Stimulated activated memory B cell treated with anti-CD40 and anti-IgM and Interleukin-4, amounts not matched to agents 10 μg/mL and 1 μg/mL and 100 μg/mL, for 72 hours (primary cell): Measurements from ENCODE around the gene BZW2.
"Not testable (repeated sequence)": the region's sequence is repeated elsewhere in the genome, so short reads cannot be mapped to it uniquely, and the experiment has no call there.

Experiments used
- ATAC-seq: fragments of 150-1000 bp; cut with Tn5 transposase; 2 replicates; pipeline ENCODE4 v1.10.0; 2021
- H3K27ac Mint-ChIP-seq: one replicate; pipeline ENCODE4 v1.8.0; 2022; ENCODE audit warnings: mild to moderate bottlenecking, mixed read lengths
- H3K27me3 Mint-ChIP-seq: one replicate; pipeline ENCODE4 v1.8.0; 2022; ENCODE audit warnings: mixed read lengths
- H3K36me3 Mint-ChIP-seq: one replicate; pipeline ENCODE4 v1.8.0; 2022; ENCODE audit warnings: mixed read lengths
- H3K4me1 Mint-ChIP-seq: one replicate; pipeline ENCODE4 v1.8.0; 2022; ENCODE audit warnings: mixed read lengths
- H3K4me3 Mint-ChIP-seq: one replicate; pipeline ENCODE4 v1.8.0; 2022; ENCODE audit warnings: mild to moderate bottlenecking, moderate library complexity, mixed read lengths
- H3K9me3 Mint-ChIP-seq: one replicate; pipeline ENCODE4 v1.8.0; 2022; ENCODE audit warnings: mixed read lengths

The BZW2 gene

DNA sequence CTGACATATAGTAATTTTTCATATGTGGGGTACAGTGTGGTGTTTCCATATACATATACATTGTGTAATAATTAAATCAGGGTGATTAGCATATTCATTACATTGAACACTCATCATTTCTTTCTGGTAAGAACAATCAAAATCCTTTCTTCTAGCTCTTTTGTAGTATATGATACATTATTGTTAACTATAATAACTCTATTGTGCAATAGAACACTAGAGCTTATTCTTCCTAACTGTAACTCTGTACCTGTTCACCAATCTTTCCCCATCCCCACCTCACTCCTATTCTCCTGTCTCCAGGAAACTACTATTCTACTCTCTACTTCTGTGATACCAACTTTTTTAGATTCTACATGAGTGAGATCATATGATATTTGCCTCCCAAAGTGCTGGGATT, 9.4 kb downstream of the BZW2 start:
- no peak overlapping the region for H3K27ac Mint-ChIP-seq
- no peaks in the 10 kb centered on the region for H3K9me3 Mint-ChIP-seq
- no peaks in the 10 kb centered on the region for H3K27me3 Mint-ChIP-seq
- H3K4me3 Mint-ChIP-seq = no peak overlapping the region
- ATAC-seq = no peak
- H3K36me3 Mint-ChIP-seq = peaks cover 25% of the 10 kb centered on the region
- peaks cover 41% of the 10 kb centered on the region for H3K4me1 Mint-ChIP-seq

DNA sequence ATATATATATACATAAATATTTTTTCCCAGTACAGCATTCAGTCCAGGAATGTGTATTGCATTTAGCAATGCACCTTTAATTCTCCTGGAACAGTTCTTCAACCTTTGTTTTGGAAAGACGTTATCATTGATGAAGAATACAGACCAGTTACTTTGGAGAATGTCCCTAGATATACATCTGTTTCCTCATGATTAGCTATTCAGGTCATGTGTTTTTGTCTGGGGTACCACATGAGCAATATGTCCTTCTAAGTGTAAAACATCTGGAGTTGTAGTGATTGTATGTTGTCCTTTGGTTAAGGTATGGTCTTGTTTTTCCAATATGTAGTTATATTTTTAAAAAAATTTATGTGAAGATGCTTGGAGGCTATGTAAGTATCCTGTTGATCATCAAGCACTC, 10.2 kb downstream of the BZW2 start:
- H3K4me1 Mint-ChIP-seq = peaks cover 42% of the 10 kb centered on the region
- H3K36me3 Mint-ChIP-seq = peaks cover 25% of the 10 kb centered on the region
- no peaks in the 10 kb centered on the region for H3K27me3 Mint-ChIP-seq
- no peak overlapping the region for H3K27ac Mint-ChIP-seq
- H3K4me3 Mint-ChIP-seq = no peak overlapping the region
- no peaks in the 10 kb centered on the region for H3K9me3 Mint-ChIP-seq
- ATAC-seq = no peak

DNA sequence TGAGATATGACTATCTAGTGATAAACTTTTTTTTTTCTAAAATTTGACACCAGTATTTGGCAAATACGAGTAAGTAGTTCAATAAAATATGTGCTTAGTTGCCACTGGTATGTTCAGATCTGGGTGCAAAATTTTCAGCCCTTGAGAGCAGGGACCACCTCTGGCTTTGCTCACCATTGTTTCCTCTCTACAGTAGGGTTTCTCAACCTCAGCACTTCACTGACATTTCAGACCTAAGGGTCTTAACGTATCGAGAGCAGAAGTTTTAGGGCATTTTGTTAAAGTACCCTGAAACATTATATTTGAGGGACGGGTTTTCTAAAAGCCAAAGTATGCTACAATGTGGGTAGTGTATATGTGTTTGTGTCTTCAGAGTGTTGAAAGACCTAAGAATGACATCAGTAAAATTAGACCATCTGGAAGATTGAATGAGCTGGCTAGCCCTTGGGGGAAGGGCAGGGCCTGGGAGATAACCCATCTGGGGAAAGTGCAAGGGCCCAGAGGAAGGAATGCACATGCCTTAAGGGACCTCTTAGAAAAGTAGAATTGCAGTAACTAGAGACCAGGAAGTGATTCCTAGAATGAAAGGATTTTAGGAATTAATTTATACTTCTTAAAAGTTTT, 11.8 kb downstream of the BZW2 start:
- Mint-ChIP-seq H3K27ac (no peak overlapping the region), H3K9me3 (no peaks in the 10 kb centered on the region), H3K4me3 (no peak overlapping the region), H3K27me3 (no peaks in the 10 kb centered on the region), H3K36me3 (peaks cover 25% of the 10 kb centered on the region), H3K4me1 (peaks cover 42% of the 10 kb centered on the region)
- ATAC-seq = no peak

DNA sequence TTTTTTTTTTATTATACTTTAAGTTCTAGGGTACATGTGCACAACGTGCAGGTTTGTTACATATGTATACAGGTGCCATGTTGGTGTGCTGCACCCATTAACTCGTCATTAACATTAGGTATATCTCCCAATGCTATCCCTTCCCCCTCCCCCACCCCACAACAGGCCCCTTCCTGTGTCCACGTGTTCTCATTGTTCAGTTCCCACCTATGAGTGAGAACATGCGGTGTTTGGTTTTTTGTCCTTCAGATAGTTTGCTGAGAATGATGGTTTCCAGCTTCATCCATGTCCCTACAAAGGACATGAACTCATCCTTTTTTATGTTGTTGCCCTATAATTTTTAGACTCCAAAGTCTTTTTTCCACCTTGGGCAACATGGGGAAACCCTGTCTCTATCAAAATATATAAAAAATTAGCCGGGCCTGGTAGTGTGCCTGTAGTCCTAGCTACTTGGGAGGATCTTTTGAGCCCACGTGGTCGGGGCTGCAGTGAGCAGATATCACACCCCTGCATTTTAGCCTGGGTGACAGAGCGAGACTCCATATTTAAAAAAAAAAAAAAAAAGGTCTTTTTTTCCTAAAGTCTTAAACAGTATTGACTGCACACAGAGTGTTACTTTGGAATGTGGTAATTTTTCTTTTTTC, 14.0 kb downstream of the BZW2 start:
- peaks cover 32% of the 10 kb centered on the region for H3K4me1 Mint-ChIP-seq
- not testable (repeated sequence) for H3K27me3 Mint-ChIP-seq, H3K4me3 Mint-ChIP-seq, H3K27ac Mint-ChIP-seq, H3K9me3 Mint-ChIP-seq, ATAC-seq
- H3K36me3 Mint-ChIP-seq = peaks cover 23% of the 10 kb centered on the region

DNA sequence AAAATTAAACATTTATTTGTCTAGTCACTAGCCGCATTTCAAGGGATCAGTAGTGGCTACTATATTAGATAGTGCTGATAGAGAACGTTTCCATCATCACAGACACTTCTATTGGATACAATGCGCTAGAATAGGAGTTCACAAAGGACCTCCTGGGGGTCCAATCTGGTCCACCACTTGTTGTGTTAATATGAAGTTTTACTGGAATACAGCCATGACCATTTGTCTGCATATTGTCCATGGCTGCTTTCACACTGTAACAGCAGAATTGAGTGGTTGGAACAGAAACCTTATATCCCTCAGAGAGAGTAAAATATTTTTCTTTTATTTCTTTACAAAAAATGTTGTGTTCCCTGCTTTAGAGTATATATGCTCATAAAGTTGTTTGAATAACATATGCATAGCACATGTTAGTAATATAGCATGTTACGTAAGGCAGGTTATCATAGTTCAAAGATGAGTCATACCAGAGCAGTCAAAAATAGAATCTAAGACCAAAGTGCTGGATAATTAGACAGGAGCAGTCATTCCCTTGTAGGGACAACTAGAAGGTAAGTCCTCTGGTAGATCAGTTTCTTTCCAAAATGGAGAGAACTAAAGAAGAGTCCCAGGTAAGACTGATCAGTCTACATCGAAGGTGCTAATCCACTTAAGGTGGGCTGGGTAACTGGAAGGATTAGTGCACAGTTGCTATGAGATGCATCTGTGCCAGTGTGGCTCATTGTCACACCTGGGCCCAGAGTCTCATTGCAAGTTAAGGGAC, 14.9 kb downstream of the BZW2 start:
- Mint-ChIP-seq H3K4me1 (peaks cover 26% of the 10 kb centered on the region), H3K27me3 (no peaks in the 10 kb centered on the region), H3K36me3 (peaks cover 28% of the 10 kb centered on the region), H3K4me3 (no peak overlapping the region), H3K9me3 (no peaks in the 10 kb centered on the region), H3K27ac (no peak overlapping the region)
- ATAC-seq = no peak

DNA sequence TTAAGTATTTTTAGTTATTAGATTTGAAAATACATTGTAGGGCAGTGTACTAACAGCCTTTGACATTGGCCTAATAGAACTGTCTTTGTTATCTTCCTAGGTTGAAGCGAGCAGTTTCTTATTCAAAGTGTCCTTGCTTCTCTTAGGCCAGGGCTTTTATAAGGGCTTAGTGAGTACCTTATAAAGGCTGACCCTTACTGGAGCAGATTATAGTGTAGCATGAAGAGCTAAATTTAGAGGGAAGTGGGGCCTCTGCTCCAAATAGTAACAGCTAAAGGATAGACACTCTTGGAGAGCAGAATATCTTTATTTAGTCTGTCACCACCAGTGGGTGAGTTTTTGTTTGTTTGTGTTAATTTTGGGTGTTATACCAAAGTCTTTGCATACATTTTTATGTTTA, 15.9 kb downstream of the BZW2 start:
- no peaks in the 10 kb centered on the region for H3K27me3 Mint-ChIP-seq
- peaks cover 23% of the 10 kb centered on the region for H3K36me3 Mint-ChIP-seq
- H3K4me3 Mint-ChIP-seq = no peak overlapping the region
- no peaks in the 10 kb centered on the region for H3K9me3 Mint-ChIP-seq
- no peak overlapping the region for H3K27ac Mint-ChIP-seq
- H3K4me1 Mint-ChIP-seq = peaks cover 26% of the 10 kb centered on the region
- no peak for ATAC-seq

DNA sequence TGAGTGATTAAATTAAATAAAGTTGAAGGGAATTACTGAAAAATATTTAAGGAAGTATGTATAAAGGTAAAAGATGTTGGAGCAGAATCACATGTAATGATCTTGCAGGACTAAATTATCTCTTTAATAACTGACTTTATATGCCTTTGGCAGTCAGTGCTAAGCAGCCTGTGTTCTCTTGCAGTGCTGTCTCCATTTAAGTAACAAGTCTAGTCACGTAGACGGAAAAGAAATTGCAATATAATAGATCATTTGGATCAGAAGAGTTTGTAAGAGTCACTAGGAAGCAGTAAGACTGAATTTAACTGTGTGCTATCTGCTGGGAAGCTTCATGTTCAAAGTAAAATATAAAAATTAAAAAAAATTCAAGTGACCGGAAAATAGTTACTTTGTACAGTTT, 21.4 kb downstream of the BZW2 start:
- peaks cover 66% of the 10 kb centered on the region for H3K36me3 Mint-ChIP-seq
- no peak for ATAC-seq
- H3K4me3 Mint-ChIP-seq = no peak overlapping the region
- H3K27ac Mint-ChIP-seq = no peak overlapping the region
- H3K27me3 Mint-ChIP-seq = no peaks in the 10 kb centered on the region
- peaks cover 12% of the 10 kb centered on the region for H3K4me1 Mint-ChIP-seq
- H3K9me3 Mint-ChIP-seq = peaks cover 2% of the 10 kb centered on the region

DNA sequence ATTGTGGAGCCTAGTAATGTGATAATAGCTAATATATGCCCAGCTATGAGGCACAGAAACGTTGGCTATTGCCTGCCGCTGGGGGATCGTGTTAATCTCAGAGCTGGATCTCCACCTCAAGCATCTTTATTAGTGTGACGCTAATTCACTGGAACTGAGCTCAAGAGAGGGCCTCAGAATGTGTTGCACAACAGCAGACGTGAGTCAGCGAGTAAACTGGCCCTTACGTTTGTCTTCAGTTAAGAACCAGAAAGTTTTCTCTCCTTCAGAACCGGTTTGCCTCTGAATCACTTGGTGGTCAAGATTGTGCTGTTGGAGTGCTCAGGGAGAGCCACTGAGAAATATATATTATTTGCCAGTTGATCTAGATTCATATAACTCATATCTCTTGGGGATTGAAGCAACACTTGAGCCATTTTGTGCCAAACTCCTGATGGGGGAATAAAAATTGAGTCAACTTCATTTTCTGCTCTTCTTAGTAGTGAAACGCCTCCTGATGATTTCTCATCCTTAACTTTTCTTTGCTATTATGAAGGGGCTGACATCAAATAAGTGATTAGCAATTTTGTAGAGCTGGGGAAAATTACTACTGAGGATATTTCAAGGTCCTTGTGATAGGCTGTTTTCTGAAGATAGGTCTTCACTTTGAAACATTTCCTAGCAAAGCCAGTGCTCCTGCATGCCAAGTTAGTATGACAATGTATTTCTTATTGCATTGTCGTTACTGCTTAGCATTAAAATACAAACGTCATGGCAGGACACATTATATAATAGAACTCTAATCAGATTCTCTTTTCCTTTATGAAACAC, 22.3 kb downstream of the BZW2 start:
- H3K27me3 Mint-ChIP-seq = no peaks in the 10 kb centered on the region
- H3K27ac Mint-ChIP-seq = no peak overlapping the region
- H3K4me1 Mint-ChIP-seq = peaks cover 10% of the 10 kb centered on the region
- H3K4me3 Mint-ChIP-seq = no peak overlapping the region
- peaks cover 5% of the 10 kb centered on the region for H3K9me3 Mint-ChIP-seq
- H3K36me3 Mint-ChIP-seq = peaks cover 74% of the 10 kb centered on the region
- no peak for ATAC-seq

DNA sequence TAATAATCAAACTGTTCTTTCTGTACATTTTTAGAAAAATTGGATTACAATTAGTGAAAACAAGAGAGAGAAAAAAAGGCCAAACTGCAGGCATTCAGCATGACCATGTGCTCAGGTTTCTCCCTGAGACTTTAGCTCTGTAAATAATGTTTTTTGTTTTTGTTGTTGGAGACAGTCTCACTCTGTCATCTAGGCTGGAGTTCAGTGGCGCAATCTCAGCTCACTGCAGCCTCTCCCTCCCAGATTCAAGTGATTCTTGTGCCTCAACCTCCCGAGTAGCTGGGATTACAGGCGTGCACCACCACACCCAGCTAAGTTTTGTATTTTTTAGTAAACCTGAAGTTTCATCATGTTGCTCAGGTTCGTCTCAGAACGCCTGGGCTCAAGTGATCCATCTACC, 23.0 kb downstream of the BZW2 start:
- ATAC-seq = no peak
- Mint-ChIP-seq H3K27ac (no peak overlapping the region), H3K4me1 (peaks cover 10% of the 10 kb centered on the region), H3K36me3 (peaks cover 73% of the 10 kb centered on the region), H3K27me3 (no peaks in the 10 kb centered on the region), H3K4me3 (no peak overlapping the region), H3K9me3 (peaks cover 5% of the 10 kb centered on the region)

DNA sequence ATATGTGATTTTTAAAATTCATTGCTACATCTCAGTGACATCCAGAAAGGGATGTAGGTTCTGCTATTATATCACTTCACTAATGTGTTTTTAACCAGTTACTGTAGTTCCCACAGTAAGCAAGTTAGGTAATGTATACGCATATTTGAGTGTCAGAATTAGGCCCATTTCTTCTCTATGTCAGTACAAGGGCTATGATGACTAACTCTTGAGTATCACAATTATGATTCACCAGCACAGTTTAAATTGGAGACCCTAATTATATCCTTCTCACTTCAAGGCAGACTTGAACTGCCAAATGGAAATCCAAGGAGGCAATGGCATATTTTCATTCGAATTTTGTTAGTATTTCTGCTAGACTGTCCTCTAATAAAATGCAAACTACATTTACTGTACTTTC, 23.6 kb downstream of the BZW2 start:
- peaks cover 10% of the 10 kb centered on the region for H3K4me1 Mint-ChIP-seq
- no peaks in the 10 kb centered on the region for H3K27me3 Mint-ChIP-seq
- H3K36me3 Mint-ChIP-seq = peaks cover 67% of the 10 kb centered on the region
- no peak for ATAC-seq
- H3K9me3 Mint-ChIP-seq = peaks cover 5% of the 10 kb centered on the region
- H3K27ac Mint-ChIP-seq = no peak overlapping the region
- no peak overlapping the region for H3K4me3 Mint-ChIP-seq

DNA sequence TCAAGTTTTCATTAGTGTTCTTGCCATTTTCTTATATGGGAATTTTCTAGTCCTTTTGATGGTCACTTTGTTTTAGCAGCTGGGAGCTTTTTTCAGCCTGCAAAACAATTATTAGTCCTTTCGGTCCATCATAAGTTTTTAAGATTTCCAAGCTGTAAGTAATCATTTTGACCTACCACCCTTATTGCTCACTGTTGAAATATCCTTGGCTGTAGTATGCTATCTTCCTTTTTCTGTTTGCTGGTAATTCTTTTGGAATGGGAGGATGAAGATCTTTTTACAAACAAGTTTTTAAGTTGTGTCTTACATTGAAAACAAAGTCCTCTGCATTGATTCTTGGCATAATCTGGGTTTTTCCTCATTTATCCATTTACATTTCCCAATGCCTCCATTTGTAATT, 24.0 kb downstream of the BZW2 start:
- H3K27me3 Mint-ChIP-seq = no peaks in the 10 kb centered on the region
- ATAC-seq = no peak

DNA sequence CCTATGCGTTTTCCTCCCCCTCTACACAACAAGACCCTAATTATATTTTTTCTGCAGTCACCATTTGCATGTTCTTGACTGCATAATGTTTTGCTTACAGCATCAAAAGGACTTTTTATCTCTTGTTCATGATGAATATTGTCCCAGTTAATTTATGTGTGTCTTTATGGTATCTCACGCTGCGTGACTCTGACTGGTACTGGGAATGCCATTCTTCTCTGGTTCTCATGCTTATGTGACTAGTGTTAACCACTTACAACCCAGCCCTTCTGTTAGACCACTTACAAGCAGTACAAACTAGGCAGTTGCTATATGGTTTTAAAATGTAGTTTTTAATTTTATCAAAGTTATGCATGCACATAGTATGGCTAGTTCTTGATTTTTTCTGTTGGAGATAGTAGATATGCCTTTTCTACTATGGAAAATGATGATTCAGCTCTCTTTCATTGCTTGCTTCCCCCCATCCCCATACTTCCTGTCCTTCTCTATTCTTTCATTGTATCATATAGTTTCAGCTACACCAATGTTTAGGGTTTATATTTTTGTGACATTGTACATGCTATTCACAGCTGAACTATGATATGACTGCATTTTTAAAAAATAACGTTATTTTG, 24.9 kb downstream of the BZW2 start:
- peaks cover 68% of the 10 kb centered on the region for H3K36me3 Mint-ChIP-seq
- peaks cover 10% of the 10 kb centered on the region for H3K4me1 Mint-ChIP-seq
- no peak overlapping the region for H3K27ac Mint-ChIP-seq
- no peak overlapping the region for H3K4me3 Mint-ChIP-seq
- no peaks in the 10 kb centered on the region for H3K27me3 Mint-ChIP-seq
- peaks cover 5% of the 10 kb centered on the region for H3K9me3 Mint-ChIP-seq
- ATAC-seq = no peak

More for the DNA sequence above, 24.0 kb downstream of the BZW2 start:
- Mint-ChIP-seq H3K4me3 (no peak overlapping the region), H3K4me1 (peaks cover 10% of the 10 kb centered on the region), H3K9me3 (peaks cover 5% of the 10 kb centered on the region), H3K27ac (no peak overlapping the region), H3K36me3 (peaks cover 67% of the 10 kb centered on the region)

DNA sequence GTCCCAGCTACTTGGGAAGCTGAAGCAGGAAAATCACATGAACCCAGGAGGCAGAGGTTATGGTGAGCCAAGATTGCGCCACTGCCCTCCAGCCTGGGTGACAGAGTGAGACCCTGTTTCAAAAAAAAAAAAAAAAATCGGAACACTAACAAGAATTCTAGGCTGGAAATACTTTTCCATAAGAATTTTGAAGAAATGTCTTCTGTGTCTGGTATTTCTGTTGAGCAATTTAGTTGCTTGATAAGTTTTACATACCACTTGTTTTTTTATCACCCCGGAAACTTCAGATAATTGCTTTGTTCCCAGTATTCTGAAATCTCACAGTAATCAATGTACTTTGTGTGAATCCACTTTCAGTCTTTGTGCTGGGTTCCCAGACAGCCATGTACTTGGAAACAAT, 25.8 kb downstream of the BZW2 start:
- Mint-ChIP-seq H3K4me3 (no peak overlapping the region), H3K27ac (no peak overlapping the region), H3K4me1 (peaks cover 10% of the 10 kb centered on the region), H3K36me3 (peaks cover 68% of the 10 kb centered on the region), H3K9me3 (peaks cover 5% of the 10 kb centered on the region), H3K27me3 (no peaks in the 10 kb centered on the region)
- ATAC-seq = no peak

DNA sequence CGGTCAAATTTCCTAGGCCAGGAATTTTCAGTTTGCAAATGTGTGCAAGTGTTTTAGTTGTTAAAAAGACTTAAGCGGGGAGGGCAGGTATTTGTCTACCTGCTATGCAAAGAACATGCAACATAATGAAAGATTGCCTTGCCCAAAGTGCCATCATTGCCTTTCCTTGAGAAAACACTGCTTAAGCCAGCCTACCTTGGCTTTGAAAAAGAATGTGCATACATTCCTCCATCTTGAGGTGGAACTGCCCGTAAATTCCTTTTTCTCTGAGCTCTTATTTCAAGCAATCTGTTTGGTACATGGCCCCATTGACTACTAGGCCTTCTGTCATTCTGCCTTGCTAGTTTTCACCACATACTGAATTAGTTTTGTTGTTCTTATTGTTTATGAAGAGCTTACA, 29.3 kb downstream of the BZW2 start:
- Mint-ChIP-seq H3K36me3 (peaks cover 66% of the 10 kb centered on the region), H3K4me1 (peaks cover 10% of the 10 kb centered on the region), H3K4me3 (no peak overlapping the region), H3K27ac (no peak overlapping the region), H3K27me3 (no peaks in the 10 kb centered on the region), H3K9me3 (peaks cover 5% of the 10 kb centered on the region)
- no peak for ATAC-seq

DNA sequence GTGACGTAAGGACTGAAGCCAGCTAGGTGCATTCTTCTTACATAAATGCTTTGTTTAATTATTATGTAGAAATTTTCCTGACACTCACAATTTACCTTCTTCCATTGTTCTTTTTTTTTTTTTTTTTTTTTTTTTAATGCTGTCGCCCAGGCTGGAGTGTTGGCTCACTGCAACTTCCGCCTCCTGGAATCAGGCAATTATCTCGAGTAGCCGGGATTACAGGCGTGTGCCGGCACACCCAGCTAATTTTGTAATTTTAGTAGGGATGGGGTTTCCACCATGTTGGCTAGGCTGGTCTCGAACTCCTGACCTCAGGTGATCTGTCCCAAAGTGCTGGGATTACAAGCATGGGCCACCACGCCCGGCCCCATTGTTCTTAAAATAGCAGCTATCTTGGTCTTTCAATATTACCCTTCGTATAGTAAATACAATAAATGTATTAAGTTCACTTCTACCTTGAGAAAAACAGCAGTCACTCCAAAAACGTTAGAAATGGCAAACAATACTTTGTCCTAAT, 32.1 kb downstream of the BZW2 start:
- Mint-ChIP-seq H3K36me3 (peaks cover 62% of the 10 kb centered on the region), H3K4me1 (no peaks in the 10 kb centered on the region), H3K27ac (no peak overlapping the region), H3K4me3 (no peak overlapping the region), H3K9me3 (no peaks in the 10 kb centered on the region), H3K27me3 (no peaks in the 10 kb centered on the region)
- ATAC-seq = no peak
